ENCODE data around the gene KNTC1. TPM values are rescaled to one million over a fixed set of nuclear protein-coding genes. Genes with fewer than 3 reads are reported as not detected.

Gene KNTC1
- total RNA-seq, 4 donors from 2014 or later, result 1.3 to 5.3 (median 2.2) TPM

DNA sequence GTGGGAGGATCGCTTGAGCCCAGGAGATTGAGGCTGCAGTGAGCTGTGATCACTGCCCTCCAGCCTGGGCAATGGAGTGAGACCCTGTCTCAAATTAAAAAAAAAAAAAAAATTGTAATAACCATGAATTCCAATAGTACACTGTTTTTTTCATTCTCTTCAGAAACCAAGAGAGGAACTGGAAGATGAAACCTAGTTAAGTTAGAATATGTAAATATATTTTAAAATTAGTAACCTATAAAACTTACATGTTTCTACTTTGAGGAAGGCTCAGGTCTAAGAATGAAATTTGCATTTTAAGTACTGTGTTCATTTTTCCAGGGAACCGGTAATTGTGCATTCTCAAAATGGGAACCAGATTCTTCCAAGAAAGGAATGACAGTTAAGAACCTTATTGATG is 18.8 kb downstream of the KNTC1 start:
- no peaks in the 10 kb centered on the region for H3K27me3 ChIP-seq
- ATAC-seq, result no peak
- in situ Hi-C loops (cut with MboI; ENCODE audit: low sequenced_read_pairs in 4 of 4) (no loop called here), intact Hi-C loops (cut with DNase I; ENCODE audit: low total_unique reads) (no loop called here)
- H3K9me3 ChIP-seq, result no peaks in the 10 kb centered on the region
- no peaks in the 10 kb centered on the region for H3K36me3 ChIP-seq
- H3K4me3 ChIP-seq, result no peak overlapping the region
- H3K27ac ChIP-seq, result no peak overlapping the region
- no peak for DNase-seq
- H3K4me1 ChIP-seq, result no peaks in the 10 kb centered on the region
- TF ChIP-seq, protein P1, sequence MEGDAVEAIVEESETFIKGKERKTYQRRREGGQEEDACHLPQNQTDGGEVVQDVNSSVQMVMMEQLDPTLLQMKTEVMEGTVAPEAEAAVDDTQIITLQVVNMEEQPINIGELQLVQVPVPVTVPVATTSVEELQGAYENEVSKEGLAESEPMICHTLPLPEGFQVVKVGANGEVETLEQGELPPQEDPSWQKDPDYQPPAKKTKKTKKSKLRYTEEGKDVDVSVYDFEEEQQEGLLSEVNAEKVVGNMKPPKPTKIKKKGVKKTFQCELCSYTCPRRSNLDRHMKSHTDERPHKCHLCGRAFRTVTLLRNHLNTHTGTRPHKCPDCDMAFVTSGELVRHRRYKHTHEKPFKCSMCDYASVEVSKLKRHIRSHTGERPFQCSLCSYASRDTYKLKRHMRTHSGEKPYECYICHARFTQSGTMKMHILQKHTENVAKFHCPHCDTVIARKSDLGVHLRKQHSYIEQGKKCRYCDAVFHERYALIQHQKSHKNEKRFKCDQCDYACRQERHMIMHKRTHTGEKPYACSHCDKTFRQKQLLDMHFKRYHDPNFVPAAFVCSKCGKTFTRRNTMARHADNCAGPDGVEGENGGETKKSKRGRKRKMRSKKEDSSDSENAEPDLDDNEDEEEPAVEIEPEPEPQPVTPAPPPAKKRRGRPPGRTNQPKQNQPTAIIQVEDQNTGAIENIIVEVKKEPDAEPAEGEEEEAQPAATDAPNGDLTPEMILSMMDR (IDR thresholded peaks at IDR 0.05 in 4 of 5, conservative IDR thresholded peaks at IDR 0.05 in 1 of 5), result no peak
- no peak for TF ChIP-seq POLR2A (IDR thresholded peaks at IDR 0.05)

DNA sequence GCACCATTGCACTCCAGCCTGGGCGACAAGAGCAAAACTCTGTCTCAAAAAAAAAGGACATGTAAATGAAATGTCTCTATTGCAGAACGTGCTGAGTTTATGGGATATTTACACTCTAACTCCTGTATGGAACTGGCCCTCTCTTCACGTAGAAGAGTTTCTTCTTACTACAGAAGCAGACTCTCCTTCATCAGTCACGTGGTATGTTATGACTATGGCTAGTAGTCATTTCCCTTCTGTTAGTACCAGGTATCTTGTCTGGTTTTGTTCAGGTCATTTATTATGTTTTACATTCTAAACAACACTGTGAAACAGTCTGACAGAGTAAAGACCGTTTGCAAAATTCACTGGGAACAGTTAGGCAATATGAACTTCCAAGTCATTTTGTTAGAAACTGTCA is 20.3 kb downstream of the KNTC1 start:
- Histone ChIP-seq H3K36me3 (peaks cover 0 to 8% of the 10 kb centered on the region in 2 donors), H3K27me3 (no peaks in the 10 kb centered on the region), H3K27ac (no peak overlapping the region), H3K4me3 (no peak overlapping the region), H3K9me3 (no peaks in the 10 kb centered on the region), H3K4me1 (no peaks in the 10 kb centered on the region)
- intact Hi-C loops (cut with DNase I; ENCODE audit: low total_unique reads) (no loop called here), in situ Hi-C loops (cut with MboI; ENCODE audit: low sequenced_read_pairs in 4 of 4) (no loop called here)
- TF ChIP-seq, protein P1 (IDR thresholded peaks at IDR 0.05 in 4 of 5, conservative IDR thresholded peaks at IDR 0.05 in 1 of 5), result no peak
- TF ChIP-seq POLR2A (IDR thresholded peaks at IDR 0.05), result no peak
- ATAC-seq (no peak), DNase-seq (no peak)

DNA sequence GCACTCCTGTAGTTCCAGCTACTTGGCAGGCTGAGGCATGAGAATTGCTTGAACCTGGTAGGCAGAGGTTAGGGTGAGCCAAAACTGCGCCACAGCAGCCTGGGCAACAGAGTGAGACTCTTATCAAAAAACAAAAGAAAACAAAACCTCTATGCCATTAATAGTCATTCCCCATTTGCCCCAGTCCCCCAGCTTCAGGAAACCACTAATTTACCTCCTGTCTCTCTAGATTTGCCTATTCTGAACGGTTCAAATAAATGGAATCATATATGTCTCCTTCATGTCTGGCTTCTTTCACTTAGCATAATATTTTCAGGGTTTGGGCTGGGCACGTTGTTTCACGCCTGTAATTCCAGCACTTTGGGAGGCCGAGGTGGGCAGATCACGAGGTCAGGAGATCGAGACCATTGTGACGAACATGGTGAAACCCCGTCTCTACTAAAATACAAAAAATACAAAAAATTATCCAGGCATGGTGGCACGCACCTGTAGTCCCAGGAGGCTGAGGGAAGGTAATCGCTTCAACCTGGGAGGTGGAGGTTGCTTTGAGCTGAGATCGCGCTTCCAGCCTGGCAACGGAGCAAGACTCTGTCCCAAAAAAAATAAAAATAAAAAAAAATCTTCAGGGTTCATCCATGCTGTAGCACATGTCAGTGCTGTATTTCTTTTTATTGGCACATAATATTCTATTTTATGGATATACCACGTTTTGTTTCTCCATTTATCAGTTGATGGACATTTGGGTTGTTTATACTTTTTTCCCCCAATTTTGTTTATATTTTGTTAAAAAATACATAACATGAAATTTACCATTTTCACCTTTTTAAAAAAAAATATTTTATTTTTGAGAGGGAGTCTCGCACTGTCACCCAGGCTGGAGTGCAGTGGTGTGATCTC is 31.9 kb downstream of the KNTC1 start:
- no peak for TF ChIP-seq POLR2A (IDR thresholded peaks at IDR 0.05)
- TF ChIP-seq, protein P1 (IDR thresholded peaks at IDR 0.05 in 4 of 5, conservative IDR thresholded peaks at IDR 0.05 in 1 of 5), result no peak
- in situ Hi-C loops (cut with MboI; ENCODE audit: low sequenced_read_pairs in 4 of 4) (no loop called here), intact Hi-C loops (cut with DNase I; ENCODE audit: low total_unique reads) (no loop called here)
- ATAC-seq (no peak), DNase-seq (no peak)
- H3K4me3 ChIP-seq, result no peak overlapping the region
- H3K27me3 ChIP-seq, result no peaks in the 10 kb centered on the region
- no peak overlapping the region for H3K27ac ChIP-seq
- no peaks in the 10 kb centered on the region for H3K36me3 ChIP-seq
- H3K9me3 ChIP-seq, result no peaks in the 10 kb centered on the region
- no peaks in the 10 kb centered on the region for H3K4me1 ChIP-seq

DNA sequence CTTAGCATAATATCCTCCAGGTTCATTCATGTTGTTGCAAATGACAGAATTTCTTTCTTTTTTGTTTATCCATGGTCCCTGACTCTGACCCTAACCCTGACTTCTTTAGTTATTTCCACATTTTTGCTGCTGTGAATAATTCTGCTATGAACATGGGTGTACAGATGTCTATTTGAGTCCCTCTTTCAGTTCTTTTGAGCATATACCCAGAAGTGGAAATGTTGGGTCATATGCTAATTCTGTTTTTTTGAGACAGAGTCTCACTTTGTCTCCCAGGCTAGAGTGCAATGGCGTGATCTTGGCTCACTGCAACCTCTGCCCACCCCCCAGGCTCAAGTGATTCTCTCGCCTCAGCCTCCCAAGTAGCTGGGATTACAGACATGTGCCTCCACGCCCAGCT is 33.1 kb downstream of the KNTC1 start:
- H3K36me3 ChIP-seq, result no peaks in the 10 kb centered on the region
- no peaks in the 10 kb centered on the region for H3K9me3 ChIP-seq
- no peak overlapping the region for H3K27ac ChIP-seq
- TF ChIP-seq, protein P1 (IDR thresholded peaks at IDR 0.05 in 4 of 5, conservative IDR thresholded peaks at IDR 0.05 in 1 of 5), result no peak
- no peak for TF ChIP-seq POLR2A (IDR thresholded peaks at IDR 0.05)
- DNase-seq (no peak), ATAC-seq (no peak)
- intact Hi-C loops (cut with DNase I; ENCODE audit: low total_unique reads) (no loop called here), in situ Hi-C loops (cut with MboI; ENCODE audit: low sequenced_read_pairs in 4 of 4) (no loop called here)
- no peaks in the 10 kb centered on the region for H3K4me1 ChIP-seq
- no peaks in the 10 kb centered on the region for H3K27me3 ChIP-seq
- no peak overlapping the region for H3K4me3 ChIP-seq

All from gastrocnemius medialis (tissue), 4 donors.